OCI-LY1 (cell line): Measurements from ENCODE around the gene WWOX.
"Not testable (repeated sequence)": the region's sequence is repeated elsewhere in the genome, so short reads cannot be mapped to it uniquely, and the experiment has no call there.

Experiments used
- H2AFZ ChIP-seq: fragments of 200-600 bp; sonication (generic), shearing (Covaris generic); 2 replicates; pipeline ENCODE4 v1.6.0; 2014; ENCODE audit warnings: antibody characterized with exemption, mild to moderate bottlenecking, low read length
- H3F3A ChIP-seq: fragments of 200-600 bp; sonication (generic), shearing (Covaris generic); 2 replicates; pipeline ENCODE4 v1.6.0; 2014; ENCODE audit warnings: mild to moderate bottlenecking, antibody characterized with exemption, low read length, moderate library complexity; ENCODE audit not compliant: insufficient read depth
- H3K27ac ChIP-seq: fragments of 200-600 bp; sonication (generic); 2 replicates; pipeline ENCODE4 v1.5.1; 2014; ENCODE audit warnings: low read length, mixed run types, mild to moderate bottlenecking, low read depth; ENCODE audit not compliant: poor library complexity, severe bottlenecking
- H3K27me3 ChIP-seq: fragments of 200-600 bp; sonication (generic); 2 replicates; pipeline ENCODE4 v1.6.0; 2014; ENCODE audit warnings: antibody characterized with exemption, mild to moderate bottlenecking, low read length, moderate library complexity; ENCODE audit not compliant: insufficient read depth
- H3K36me3 ChIP-seq: fragments of 200-600 bp; sonication (generic); 2 replicates; pipeline ENCODE4 v1.6.1; 2014; ENCODE audit warnings: mild to moderate bottlenecking, antibody characterized with exemption, low read length, moderate library complexity, mixed read lengths; ENCODE audit not compliant: insufficient read depth
- H3K4me1 ChIP-seq: fragments of 200-600 bp; sonication (generic); 2 replicates; pipeline ENCODE4 v1.5.1; 2014; ENCODE audit warnings: mild to moderate bottlenecking, low read length, moderate library complexity; ENCODE audit not compliant: insufficient read depth, severe bottlenecking
- H3K4me2 ChIP-seq: fragments of 200-600 bp; sonication (generic), shearing (Covaris generic); 2 replicates; pipeline ENCODE4 v1.6.1; 2014; ENCODE audit warnings: low read length
- H3K4me3 ChIP-seq: fragments of 200-600 bp; sonication (generic); 2 replicates; pipeline ENCODE4 v1.5.1; 2014; ENCODE audit warnings: low read length, low read depth, mild to moderate bottlenecking, mixed read lengths; ENCODE audit not compliant: poor library complexity, severe bottlenecking
- H3K79me2 ChIP-seq: fragments of 200-600 bp; shearing (Covaris generic); 2 replicates; pipeline ENCODE4 v1.6.1; 2016; ENCODE audit warnings: mixed run types, low read length, mixed read lengths; ENCODE audit not compliant: insufficient read depth
- H3K9ac ChIP-seq: fragments of 200-600 bp; sonication (generic), shearing (Covaris generic); 2 replicates; pipeline ENCODE4 v1.6.1; 2014; ENCODE audit warnings: mild to moderate bottlenecking, low read length, mixed read lengths
- H3K9me2 ChIP-seq: fragments of 200-600 bp; sonication (generic), shearing (Covaris generic); 2 replicates; pipeline ENCODE4 v1.6.1; 2014; ENCODE audit warnings: low read depth, mild to moderate bottlenecking, low read length, mixed read lengths
- H3K9me3 ChIP-seq: fragments of 200-600 bp; shearing (Covaris generic); 2 replicates; pipeline ENCODE4 v1.6.1; 2014; ENCODE audit warnings: low read length, mixed read lengths
- H4K20me1 ChIP-seq: fragments of 200-600 bp; sonication (generic), shearing (Covaris generic); 2 replicates; pipeline ENCODE4 v1.6.0; 2016; ENCODE audit warnings: mild to moderate bottlenecking, low read length; ENCODE audit not compliant: insufficient read depth
- CTCF ChIP-seq: fragments of 200-600 bp; sonication (generic), shearing (Covaris generic); IDR thresholded peaks from 2 replicates; pipeline ENCODE4 v1.5.1; 2017; ENCODE audit warnings: mild to moderate bottlenecking, antibody characterized with exemption, low read length, moderate library complexity, mixed read lengths
- EZH2 ChIP-seq: fragments of 200-600 bp; sonication (generic), shearing (Covaris generic); IDR thresholded peaks from 2 replicates; pipeline ENCODE4 v1.8.0; 2017; ENCODE audit warnings: borderline replicate concordance, mixed run types, mild to moderate bottlenecking, antibody characterized with exemption, low read length, moderate library complexity, mixed read lengths

Gene WWOX

GRCh38 chr16:78597809-78598570 lies 498.5 kb downstream of the WWOX start:
- no peak for TF ChIP-seq EZH2
- no peak for TF ChIP-seq CTCF
- Histone ChIP-seq H3K4me2 (no peak overlapping the region), H3K9me2 (no peaks in the 10 kb centered on the region), H3K9me3 (no peaks in the 10 kb centered on the region), H3K9ac (no peak overlapping the region), H2AFZ (no peak overlapping the region), H3K4me1 (no peaks in the 10 kb centered on the region), H3K36me3 (no peaks in the 10 kb centered on the region), H3F3A (no peaks in the 10 kb centered on the region), H4K20me1 (no peaks in the 10 kb centered on the region), H3K79me2 (no peaks in the 10 kb centered on the region), H3K27me3 (no peaks in the 10 kb centered on the region), H3K4me3 (no peak overlapping the region), H3K27ac (no peak overlapping the region)

GRCh38 chr16:78599271-78599670 lies 499.8 kb downstream of the WWOX start:
- Histone ChIP-seq H2AFZ (no peak overlapping the region), H3K36me3 (no peaks in the 10 kb centered on the region), H3K27ac (no peak overlapping the region), H3K9me2 (no peaks in the 10 kb centered on the region), H3K9ac (no peak overlapping the region), H3K4me3 (no peak overlapping the region), H3K4me1 (no peaks in the 10 kb centered on the region), H4K20me1 (no peaks in the 10 kb centered on the region), H3K27me3 (no peaks in the 10 kb centered on the region), H3K9me3 (no peaks in the 10 kb centered on the region), H3K4me2 (no peak overlapping the region), H3K79me2 (no peaks in the 10 kb centered on the region), H3F3A (no peaks in the 10 kb centered on the region)
- TF ChIP-seq EZH2: no peak
- TF ChIP-seq CTCF: no peak

- not testable (repeated sequence) for H3F3A ChIP-seq, H3K79me2 ChIP-seq, H4K20me1 ChIP-seq, H3K27ac ChIP-seq, H3K27me3 ChIP-seq, H3K9ac ChIP-seq, H3K4me2 ChIP-seq, H2AFZ ChIP-seq, H3K4me1 ChIP-seq, H3K9me3 ChIP-seq, H3K36me3 ChIP-seq, H3K4me3 ChIP-seq, H3K9me2 ChIP-seq
Observed at GRCh38 chr16:78604423-78605062, 505.1 kb downstream of the WWOX start.
